NCI-H128 (cell line): Measurements from ENCODE around the gene PGAP1.
"Not testable (repeated sequence)": the region's sequence is repeated elsewhere in the genome, so short reads cannot be mapped to it uniquely, and the experiment has no call there.

Experiments used
- DNase-seq: peaks from one replicate; lab custom pipeline; 2025; ENCODE audit not compliant: unreplicated experiment; lab: John Stamatoyannopoulos, UW

Gene PGAP1

DNA sequence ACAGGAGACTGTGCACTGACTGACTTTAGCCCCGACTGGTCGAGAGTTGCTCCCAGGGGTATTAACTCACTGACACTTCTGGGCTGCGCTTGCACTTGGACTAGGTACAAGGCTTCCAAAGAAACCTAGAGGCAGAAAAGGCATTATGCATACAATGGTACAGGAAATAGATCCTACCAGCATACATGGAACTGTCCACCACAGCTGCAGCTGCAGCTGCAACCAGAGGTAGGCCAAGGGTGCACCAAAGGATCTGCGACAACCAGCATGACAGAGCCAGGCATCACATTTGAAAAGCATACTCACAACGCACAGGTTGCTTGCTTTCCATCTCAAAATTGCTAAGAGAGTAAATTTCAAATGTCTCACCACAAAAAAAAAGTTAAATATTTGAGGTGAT is 22.6 kb upstream of the PGAP1 start:
- DNase-seq: no peak

- DNase-seq: no peak
Measured at GRCh38 chr2:196944570-196944969, 18.1 kb upstream of the PGAP1 start.

GRCh38 chr2:196941398-196942078 is 15.0 kb upstream of the PGAP1 start:
- DNase-seq: no peak

GRCh38 chr2:196939371-196939770 is 12.9 kb upstream of the PGAP1 start:
- no peak for DNase-seq

- DNase-seq: no peak
Measured at GRCh38 chr2:196935432-196935831, 8.9 kb upstream of the PGAP1 start.

- DNase-seq: no peak
Measured at GRCh38 chr2:196934672-196935071, 8.2 kb upstream of the PGAP1 start.

- no peak for DNase-seq
Measured at GRCh38 chr2:196931555-196931954, 5.0 kb upstream of the PGAP1 start.

DNA sequence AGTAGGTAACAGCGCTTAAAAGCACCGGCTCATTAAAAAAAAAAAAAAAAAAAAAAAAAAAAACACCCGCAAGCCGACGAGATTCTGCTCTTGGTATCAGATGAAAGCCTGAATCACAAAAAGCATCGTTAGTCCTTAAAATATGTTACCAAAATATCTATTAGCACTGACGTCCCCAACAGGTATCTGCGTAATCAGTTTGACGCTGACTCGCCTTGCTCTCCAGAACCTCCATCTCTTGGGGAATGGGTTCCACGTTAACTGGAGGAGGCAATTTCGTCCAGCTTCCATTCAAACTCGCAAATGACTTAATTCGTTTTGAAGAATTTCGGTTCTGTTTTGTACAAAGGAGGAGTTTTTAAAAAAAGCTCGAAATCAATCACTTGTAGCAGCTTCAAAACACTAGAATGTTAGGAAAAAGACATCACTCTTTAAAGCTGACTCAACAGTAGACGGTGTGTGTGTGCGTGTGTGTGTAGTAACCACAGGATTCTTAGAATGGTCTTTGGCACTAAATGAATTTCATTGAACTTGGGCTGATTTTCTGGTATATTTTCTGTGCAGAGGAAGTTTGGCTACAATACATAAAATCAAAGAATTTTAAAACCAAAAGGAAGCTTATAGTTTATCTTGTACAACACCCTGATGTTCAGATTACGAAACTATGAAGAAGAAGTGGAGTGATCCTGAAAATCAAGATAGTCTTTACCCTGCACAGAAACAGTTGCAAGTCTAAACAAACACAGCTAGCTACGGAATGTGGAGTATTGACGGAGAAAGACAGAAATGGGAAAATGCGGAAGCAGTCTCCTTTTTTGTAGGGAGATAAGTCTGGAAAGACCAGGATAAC is 1.1 kb upstream of the PGAP1 start:
- DNase-seq: no peak

DNA sequence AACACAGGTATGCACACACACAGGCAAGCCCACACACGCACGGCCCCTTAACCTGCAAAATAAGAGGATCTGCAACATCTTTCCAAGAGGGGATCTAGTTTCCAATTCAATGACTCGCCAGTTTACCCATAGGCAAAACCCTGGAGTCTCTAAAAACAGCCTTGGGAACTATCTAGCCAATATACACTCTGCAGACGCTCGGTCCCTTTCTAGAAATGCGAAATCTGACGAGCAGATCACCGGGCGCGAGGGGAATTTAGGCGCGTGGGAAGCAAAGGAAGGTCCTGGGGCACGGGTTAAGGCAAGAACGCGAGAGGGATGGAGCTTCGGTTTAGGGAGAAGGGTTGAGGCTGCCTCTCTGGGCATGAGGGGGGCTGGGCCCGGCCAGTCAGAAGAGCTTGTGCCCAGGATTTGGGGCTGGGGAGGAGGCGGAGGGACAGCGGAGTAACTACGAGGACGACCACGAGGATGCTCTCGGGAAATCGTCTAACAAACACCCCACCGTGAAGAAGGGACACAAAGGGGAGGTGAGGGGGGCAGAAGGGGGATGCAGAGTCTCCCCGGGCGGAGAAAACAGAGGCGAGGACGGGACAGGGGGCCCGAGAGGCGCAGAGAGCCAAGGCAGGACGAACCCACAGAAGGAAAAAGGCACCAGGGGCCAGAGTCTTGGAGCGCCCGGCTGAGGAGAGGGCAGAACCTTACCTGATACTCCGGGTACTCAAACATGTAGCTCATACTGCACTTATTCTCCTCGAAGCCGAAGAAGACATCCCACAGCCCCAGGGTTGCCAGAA is 542 bp downstream of the PGAP1 start:
- DNase-seq: peak; percentile 77

- DNase-seq: no peak
Measured at GRCh38 chr2:196925051-196925767, 1.3 kb downstream of the PGAP1 start.

GRCh38 chr2:196924051-196924450 is 2.5 kb downstream of the PGAP1 start:
- no peak for DNase-seq

DNA sequence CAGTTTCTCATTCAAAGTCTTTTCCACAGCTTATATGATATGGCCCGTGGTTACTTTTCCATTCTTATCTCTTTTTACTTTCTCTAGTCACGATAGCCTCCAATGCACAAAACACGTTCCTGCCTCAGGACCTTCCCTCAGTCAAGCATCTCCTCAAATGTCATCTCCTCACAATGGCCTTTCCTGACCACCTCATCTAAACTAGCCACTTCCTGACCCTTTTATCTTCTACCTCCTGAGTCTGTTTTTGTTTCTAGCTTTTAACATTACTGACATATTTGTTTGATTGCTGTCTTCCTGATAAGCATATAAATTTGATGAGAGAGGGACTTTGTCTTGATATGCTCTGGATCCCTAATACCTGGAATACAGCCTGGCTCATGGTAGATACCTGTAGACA is 7.6 kb downstream of the PGAP1 start:
- no peak for DNase-seq

DNA sequence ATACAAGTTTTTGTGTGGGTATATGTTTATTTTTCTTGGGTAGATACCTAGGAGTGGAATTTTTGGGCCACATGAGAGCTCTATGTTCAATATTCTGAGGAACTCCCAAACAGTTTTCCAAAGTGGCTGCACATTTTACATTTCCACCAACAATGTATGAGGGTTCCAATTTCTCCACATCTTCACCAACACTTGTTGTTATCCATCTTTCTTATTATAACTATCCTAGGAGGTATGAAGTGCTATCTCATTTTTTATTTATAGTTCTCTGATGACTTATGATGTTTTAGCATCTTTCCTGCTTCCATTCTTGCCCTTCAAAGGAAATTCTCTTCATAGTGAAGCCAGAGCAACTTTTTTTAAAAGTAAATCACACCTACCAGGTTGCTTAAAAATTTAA is 8.7 kb downstream of the PGAP1 start:
- DNase-seq: no peak

DNA sequence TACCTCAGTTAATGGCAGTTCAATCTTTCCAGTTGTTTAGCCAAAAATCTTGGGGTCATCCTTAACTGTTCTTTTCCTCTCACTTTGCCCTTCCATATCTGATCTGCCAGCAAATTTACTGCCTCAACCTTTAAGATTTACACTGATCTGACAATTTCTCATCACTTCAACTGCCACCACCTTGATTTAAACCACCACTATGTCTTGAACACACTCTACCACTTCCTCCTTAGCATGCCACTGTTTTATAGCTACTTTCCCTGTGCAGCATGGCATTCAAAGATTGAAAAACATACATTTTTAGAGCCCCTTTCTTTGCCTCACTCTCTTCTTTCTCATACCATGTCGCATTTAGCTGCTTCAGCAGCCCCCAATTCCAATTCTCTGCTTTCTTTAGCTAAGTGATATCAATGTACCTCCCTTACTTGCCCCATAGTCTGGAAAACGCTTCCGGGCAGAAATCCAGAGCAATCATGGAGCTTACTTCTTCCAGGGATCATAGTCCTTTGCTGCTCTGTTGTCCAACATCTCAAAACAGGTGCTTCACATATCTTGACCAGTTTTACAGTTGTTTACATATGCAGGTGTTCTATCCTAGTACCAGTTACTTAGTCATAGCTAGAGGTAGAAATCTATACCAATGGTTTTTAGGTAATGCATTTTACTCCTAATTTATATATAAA is 10.9 kb downstream of the PGAP1 start:
- DNase-seq: no peak

GRCh38 chr2:196914867-196915460 is 11.5 kb downstream of the PGAP1 start:
- no peak for DNase-seq

DNA sequence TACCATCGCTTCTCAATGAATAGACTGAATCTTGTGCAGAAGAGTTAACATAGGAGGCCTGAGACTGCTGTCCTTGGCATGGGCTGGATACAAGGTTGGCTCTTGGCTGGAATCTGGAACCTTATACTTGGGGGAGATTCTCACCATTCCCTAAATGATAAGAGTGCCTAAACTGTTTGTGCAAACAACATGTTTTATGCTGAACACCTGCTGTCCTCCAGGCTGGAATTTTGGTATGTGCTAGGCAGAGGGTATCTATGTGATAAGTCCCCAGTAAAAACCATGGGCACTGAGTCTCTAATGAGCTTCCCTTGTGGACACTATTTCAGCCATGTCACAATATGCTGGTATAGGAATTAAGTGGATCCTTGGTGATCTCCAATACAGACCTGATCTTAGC is 12.8 kb downstream of the PGAP1 start:
- no peak for DNase-seq

DNA sequence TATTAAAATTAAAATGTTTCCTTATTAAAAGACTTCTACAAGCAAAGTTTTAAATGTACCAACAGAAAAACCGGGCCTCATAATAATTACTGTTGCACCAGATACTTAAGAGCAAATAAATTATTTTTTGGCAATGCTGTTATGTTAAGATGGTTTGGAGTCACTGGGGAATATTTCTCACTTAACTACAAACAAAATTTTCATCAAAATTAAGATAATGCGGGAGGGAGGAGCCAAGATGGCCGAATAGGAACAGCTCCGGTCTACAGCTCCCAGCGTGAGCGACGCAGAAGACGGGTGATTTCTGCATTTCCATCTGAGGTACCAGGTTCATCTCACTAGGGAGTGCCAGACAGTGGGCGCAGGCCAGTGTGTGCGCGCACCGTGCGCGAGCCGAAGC is 21.1 kb downstream of the PGAP1 start:
- not testable (repeated sequence) for DNase-seq

GRCh38 chr2:196902828-196903227 is 23.7 kb downstream of the PGAP1 start:
- no peak for DNase-seq

DNA sequence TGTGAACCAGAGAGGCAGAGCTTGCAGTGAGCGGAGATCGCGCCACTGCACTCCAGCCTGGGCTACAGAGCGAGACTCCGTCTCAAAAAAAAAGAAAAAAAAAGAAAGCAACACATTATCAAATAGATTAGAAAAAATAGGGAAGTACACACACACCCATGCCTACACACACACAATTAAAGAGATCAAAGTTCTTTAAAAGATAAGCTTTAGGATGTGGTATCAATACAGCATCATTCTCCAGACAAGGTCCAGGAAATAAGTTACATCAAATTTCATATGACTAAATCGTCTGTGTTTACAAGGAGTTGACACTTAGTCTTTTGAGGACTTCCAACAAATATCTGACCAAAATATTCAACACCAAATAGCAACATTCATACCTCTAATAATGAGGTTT is 25.7 kb downstream of the PGAP1 start:
- DNase-seq: no peak

- DNase-seq: no peak
Measured at GRCh38 chr2:196899976-196900375, 26.5 kb downstream of the PGAP1 start.
